Cardiac fibroblast (primary cell): ENCODE data around the gene SLC6A5.

Source experiments
- DNase-seq, 2 donors: peaks; one replicate each; pipeline versions ENCODE4 v3.0.0 to v3.0.0-alpha.2; 2010; ENCODE audit warnings: low read depth in 2 of 2
- H3K4me3 ChIP-seq, 2 donors: replicated peaks in 1 of 2; 1 replicate in 1 of 2; 2 replicates in 1 of 2; pipeline ENCODE4 v1.5.1; 2011; ENCODE audit warnings: low read depth in 2 of 2, low read length in 2 of 2, mild to moderate bottlenecking in 2 of 2, moderate library complexity in 1 of 2
- CTCF ChIP-seq: IDR thresholded peaks from one replicate; pipeline ENCODE4 v1.5.1; 2011; ENCODE audit warnings: low read depth, mild to moderate bottlenecking, low read length, inconsistent platforms

The SLC6A5 gene

GRCh38 chr11:20589796-20590195 lies 9.6 kb upstream of the SLC6A5 start:
- DNase-seq, result no peak
- H3K4me3 ChIP-seq, result no peak overlapping the region
- TF ChIP-seq CTCF, result no peak

GRCh38 chr11:20590381-20590780 lies 9.0 kb upstream of the SLC6A5 start:
- H3K4me3 ChIP-seq, result no peak overlapping the region
- DNase-seq, result no peak
- TF ChIP-seq CTCF, result no peak

GRCh38 chr11:20592741-20593140 lies 6.7 kb upstream of the SLC6A5 start:
- DNase-seq, result no peak
- H3K4me3 ChIP-seq, result no peak overlapping the region
- no peak for TF ChIP-seq CTCF

- no peak for DNase-seq
- no peak overlapping the region for H3K4me3 ChIP-seq
- TF ChIP-seq CTCF, result no peak
Observed at GRCh38 chr11:20594274-20595061, 4.9 kb upstream of the SLC6A5 start.

- H3K4me3 ChIP-seq, result no peak overlapping the region
- TF ChIP-seq CTCF, result no peak
- no peak for DNase-seq
Observed at GRCh38 chr11:20595101-20595500, 4.3 kb upstream of the SLC6A5 start.

GRCh38 chr11:20596205-20597153 lies 2.9 kb upstream of the SLC6A5 start:
- no peak for DNase-seq
- no peak for TF ChIP-seq CTCF
- H3K4me3 ChIP-seq, result no peak overlapping the region
